Measurements from ENCODE around the gene PAK5.

The PAK5 gene

DNA sequence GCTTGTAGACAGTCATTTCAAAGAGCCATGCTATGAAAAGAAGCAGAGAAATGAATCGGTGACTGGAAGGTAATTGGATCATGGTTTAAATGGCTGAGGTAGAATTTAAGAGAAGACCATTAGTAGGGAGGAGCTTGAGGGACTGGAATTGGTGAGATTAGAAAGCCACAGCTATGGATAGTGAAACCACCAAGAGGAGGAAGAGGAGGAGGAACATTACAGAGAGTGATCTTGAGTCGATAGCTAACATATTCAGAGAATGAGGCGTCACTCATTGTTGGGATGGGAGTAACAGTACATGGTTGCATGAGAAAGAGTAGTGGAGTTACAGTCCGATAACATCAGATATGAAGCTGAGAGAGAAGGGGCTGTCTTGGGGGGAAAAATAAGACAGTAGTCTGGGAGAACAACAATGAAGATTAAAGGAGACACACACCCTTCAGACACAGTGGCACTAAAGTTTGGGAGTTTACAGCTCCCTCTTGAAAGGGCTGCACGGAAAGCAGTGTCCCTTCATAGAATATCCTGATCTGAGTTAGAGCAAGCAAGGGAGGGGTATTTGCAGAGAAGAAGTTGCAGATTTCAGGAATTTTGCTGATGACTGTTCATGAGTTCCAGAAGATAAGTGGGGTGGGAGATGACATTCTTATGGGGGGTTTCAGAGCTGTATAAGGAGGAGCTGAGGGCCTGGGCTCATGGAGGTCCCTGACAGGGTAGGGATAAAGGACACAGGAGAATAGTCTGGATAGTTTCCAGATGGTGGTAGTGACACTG lies 339.6 kb downstream of the PAK5 start:
- Histone ChIP-seq H3K36me3 (ENCODE audit: control insufficient read depth, insufficient read depth, low read length) (no peaks in the 10 kb centered on the region), H3K27ac (ENCODE audit: low read depth, low read length) (no peak overlapping the region), H3K4me1 (ENCODE audit: control insufficient read depth, insufficient read depth, low read length) (no peaks in the 10 kb centered on the region), H3K9ac (ENCODE audit: low read depth, low read length) (no peak overlapping the region), H3K9me3 (ENCODE audit: control insufficient read depth, insufficient read depth, low read length) (no peaks in the 10 kb centered on the region), H3K4me3 (ENCODE audit: low read depth, low read length) (no peak overlapping the region), H3K27me3 (ENCODE audit: control insufficient read depth, insufficient read depth, low read length) (peaks cover 18% of the 10 kb centered on the region)

DNA sequence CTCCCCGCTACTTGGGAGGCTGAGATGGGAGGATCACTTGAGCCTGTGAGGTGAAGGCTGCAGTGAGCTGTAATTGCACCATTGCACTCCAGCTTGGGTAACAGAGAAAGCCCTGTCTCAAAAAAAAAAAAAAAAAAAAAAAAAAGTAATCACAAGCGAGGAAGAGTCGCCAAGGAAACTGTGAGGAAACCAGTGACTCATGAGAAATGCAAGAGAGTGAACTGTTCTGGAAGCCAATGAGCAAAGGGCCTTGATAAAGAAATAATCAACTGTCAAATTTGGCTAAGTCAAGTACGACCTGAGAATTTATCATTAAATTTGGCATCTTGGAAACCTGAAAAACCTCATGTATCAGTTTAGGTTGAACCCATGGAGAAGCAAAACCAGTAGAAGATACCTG lies 340.6 kb downstream of the PAK5 start:
- H3K4me3 ChIP-seq (ENCODE audit: low read depth, low read length): no peak overlapping the region
- H3K4me1 ChIP-seq (ENCODE audit: control insufficient read depth, insufficient read depth, low read length): no peaks in the 10 kb centered on the region
- H3K27ac ChIP-seq (ENCODE audit: low read depth, low read length): no peak overlapping the region
- H3K27me3 ChIP-seq (ENCODE audit: control insufficient read depth, insufficient read depth, low read length): peaks cover 9% of the 10 kb centered on the region
- H3K9me3 ChIP-seq (ENCODE audit: control insufficient read depth, insufficient read depth, low read length): no peaks in the 10 kb centered on the region
- no peak overlapping the region for H3K9ac ChIP-seq (ENCODE audit: low read depth, low read length)
- H3K36me3 ChIP-seq (ENCODE audit: control insufficient read depth, insufficient read depth, low read length): no peaks in the 10 kb centered on the region

DNA sequence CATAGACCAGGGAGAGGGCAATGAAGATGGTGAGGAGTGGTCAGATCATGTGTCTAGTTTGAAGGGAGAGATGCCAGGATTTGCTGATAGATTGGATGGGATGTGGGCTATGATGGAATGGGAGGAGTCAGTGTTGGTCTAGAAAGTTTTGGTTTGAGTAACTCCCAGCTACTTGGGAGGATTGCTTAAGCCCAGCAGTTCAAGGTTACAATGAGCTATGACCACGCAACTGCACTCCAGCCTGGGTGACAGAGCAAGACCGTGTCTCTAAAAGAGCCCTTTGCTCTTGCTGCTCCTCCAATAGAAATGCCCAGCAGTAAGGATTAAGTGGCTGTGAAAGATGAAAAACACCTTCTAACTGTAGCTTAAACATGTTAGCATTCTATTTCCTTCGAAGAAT lies 342.7 kb downstream of the PAK5 start:
- no peak overlapping the region for H3K4me3 ChIP-seq (ENCODE audit: low read depth, low read length)
- no peaks in the 10 kb centered on the region for H3K36me3 ChIP-seq (ENCODE audit: control insufficient read depth, insufficient read depth, low read length)
- H3K4me1 ChIP-seq (ENCODE audit: control insufficient read depth, insufficient read depth, low read length): no peaks in the 10 kb centered on the region
- H3K9me3 ChIP-seq (ENCODE audit: control insufficient read depth, insufficient read depth, low read length): no peaks in the 10 kb centered on the region
- peaks cover 3% of the 10 kb centered on the region for H3K27me3 ChIP-seq (ENCODE audit: control insufficient read depth, insufficient read depth, low read length)
- H3K27ac ChIP-seq (ENCODE audit: low read depth, low read length): no peak overlapping the region
- H3K9ac ChIP-seq (ENCODE audit: low read depth, low read length): no peak overlapping the region

DNA sequence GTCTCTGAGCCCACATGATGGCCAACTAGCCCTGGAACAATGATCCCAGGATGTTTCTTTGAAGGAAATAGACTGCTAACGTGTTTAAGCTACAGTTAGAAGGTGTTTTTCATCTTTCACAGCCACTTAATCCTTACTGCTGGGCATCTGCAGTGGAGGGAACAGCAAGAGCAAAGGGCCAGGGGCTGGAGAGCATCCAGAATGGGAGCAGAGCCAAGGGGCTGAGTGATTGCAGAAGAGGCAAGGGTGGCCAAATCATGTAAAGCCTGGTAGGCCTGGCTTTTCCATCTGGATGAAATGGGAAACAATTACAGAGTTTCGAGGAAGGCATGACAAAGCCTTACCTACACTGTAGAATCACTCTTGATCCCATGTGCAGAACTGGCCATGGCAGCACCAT lies 343.2 kb downstream of the PAK5 start:
- no peaks in the 10 kb centered on the region for H3K4me1 ChIP-seq (ENCODE audit: control insufficient read depth, insufficient read depth, low read length)
- H3K36me3 ChIP-seq (ENCODE audit: control insufficient read depth, insufficient read depth, low read length): no peaks in the 10 kb centered on the region
- H3K9ac ChIP-seq (ENCODE audit: low read depth, low read length): no peak overlapping the region
- H3K27me3 ChIP-seq (ENCODE audit: control insufficient read depth, insufficient read depth, low read length): no peaks in the 10 kb centered on the region; the same call in 1 of the 2 replicates
- no peak overlapping the region for H3K27ac ChIP-seq (ENCODE audit: low read depth, low read length)
- H3K4me3 ChIP-seq (ENCODE audit: low read depth, low read length): no peak overlapping the region
- no peaks in the 10 kb centered on the region for H3K9me3 ChIP-seq (ENCODE audit: control insufficient read depth, insufficient read depth, low read length)

- no peak overlapping the region for H3K4me3 ChIP-seq (ENCODE audit: low read depth, low read length)
- no peaks in the 10 kb centered on the region; the same call in 1 of the 2 replicates for H3K27me3 ChIP-seq (ENCODE audit: control insufficient read depth, insufficient read depth, low read length)
- no peak overlapping the region for H3K27ac ChIP-seq (ENCODE audit: low read depth, low read length)
- H3K9ac ChIP-seq (ENCODE audit: low read depth, low read length): no peak overlapping the region
- H3K36me3 ChIP-seq (ENCODE audit: control insufficient read depth, insufficient read depth, low read length): no peaks in the 10 kb centered on the region
- no peaks in the 10 kb centered on the region for H3K9me3 ChIP-seq (ENCODE audit: control insufficient read depth, insufficient read depth, low read length)
- H3K4me1 ChIP-seq (ENCODE audit: control insufficient read depth, insufficient read depth, low read length): no peaks in the 10 kb centered on the region
Measured at GRCh38 chr20:9493803-9494202, 345.1 kb downstream of the PAK5 start.

DNA sequence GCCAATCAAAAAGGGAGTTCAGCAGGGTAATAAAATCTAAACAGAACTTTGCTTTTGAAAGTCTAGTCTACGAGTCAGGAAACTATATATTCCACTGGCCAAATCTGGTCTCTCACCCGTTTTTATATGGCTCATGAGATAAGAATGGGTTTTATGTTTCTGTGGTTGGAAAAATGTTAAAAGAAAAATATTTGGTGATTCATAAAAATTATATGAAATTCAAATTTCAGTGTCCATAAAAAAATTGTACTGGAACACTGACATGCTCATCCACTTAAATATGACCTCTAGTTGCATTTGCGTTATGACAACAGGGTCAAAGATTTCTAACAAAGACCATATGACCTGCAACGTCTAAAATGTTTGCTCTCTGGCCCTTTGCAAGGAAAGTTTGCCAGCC lies 346.8 kb downstream of the PAK5 start:
- Histone ChIP-seq H3K9me3 (ENCODE audit: control insufficient read depth, insufficient read depth, low read length) (no peaks in the 10 kb centered on the region), H3K4me3 (ENCODE audit: low read depth, low read length) (no peak overlapping the region), H3K36me3 (ENCODE audit: control insufficient read depth, insufficient read depth, low read length) (no peaks in the 10 kb centered on the region), H3K9ac (ENCODE audit: low read depth, low read length) (no peak overlapping the region), H3K27ac (ENCODE audit: low read depth, low read length) (no peak overlapping the region), H3K27me3 (ENCODE audit: control insufficient read depth, insufficient read depth, low read length) (no peaks in the 10 kb centered on the region), H3K4me1 (ENCODE audit: control insufficient read depth, insufficient read depth, low read length) (no peaks in the 10 kb centered on the region)

DNA sequence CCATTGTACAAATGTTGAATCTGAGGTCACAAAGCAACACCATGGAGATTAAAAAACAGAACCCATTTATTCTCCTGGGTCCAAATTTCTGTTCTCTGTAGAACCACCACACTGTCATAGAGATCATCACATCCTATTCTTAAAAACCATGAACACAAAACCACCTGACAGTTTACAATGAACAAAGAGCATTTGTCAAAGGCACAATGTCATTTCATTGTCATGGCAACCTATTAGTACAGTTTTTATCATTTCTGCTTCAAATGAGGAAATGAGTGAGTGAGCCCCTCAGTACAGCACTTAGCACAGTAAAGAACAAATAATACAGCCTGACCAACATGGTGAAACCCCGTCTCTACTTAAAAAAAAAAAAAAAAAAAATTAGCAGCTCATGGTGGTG lies 347.6 kb downstream of the PAK5 start:
- no peak overlapping the region for H3K27ac ChIP-seq (ENCODE audit: low read depth, low read length)
- H3K9me3 ChIP-seq (ENCODE audit: control insufficient read depth, insufficient read depth, low read length): no peaks in the 10 kb centered on the region
- H3K4me1 ChIP-seq (ENCODE audit: control insufficient read depth, insufficient read depth, low read length): no peaks in the 10 kb centered on the region
- H3K9ac ChIP-seq (ENCODE audit: low read depth, low read length): no peak overlapping the region
- no peak overlapping the region for H3K4me3 ChIP-seq (ENCODE audit: low read depth, low read length)
- no peaks in the 10 kb centered on the region for H3K36me3 ChIP-seq (ENCODE audit: control insufficient read depth, insufficient read depth, low read length)
- no peaks in the 10 kb centered on the region for H3K27me3 ChIP-seq (ENCODE audit: control insufficient read depth, insufficient read depth, low read length)

GRCh38 chr20:9490631-9491030 lies 348.2 kb downstream of the PAK5 start:
- Histone ChIP-seq H3K36me3 (ENCODE audit: control insufficient read depth, insufficient read depth, low read length) (no peaks in the 10 kb centered on the region), H3K4me1 (ENCODE audit: control insufficient read depth, insufficient read depth, low read length) (no peaks in the 10 kb centered on the region), H3K9ac (ENCODE audit: low read depth, low read length) (no peak overlapping the region), H3K27me3 (ENCODE audit: control insufficient read depth, insufficient read depth, low read length) (no peaks in the 10 kb centered on the region), H3K9me3 (ENCODE audit: control insufficient read depth, insufficient read depth, low read length) (no peaks in the 10 kb centered on the region), H3K27ac (ENCODE audit: low read depth, low read length) (no peak overlapping the region), H3K4me3 (ENCODE audit: low read depth, low read length) (no peak overlapping the region)

GRCh38 chr20:9490161-9490560 lies 348.7 kb downstream of the PAK5 start:
- no peak overlapping the region for H3K4me3 ChIP-seq (ENCODE audit: low read depth, low read length)
- no peak overlapping the region for H3K27ac ChIP-seq (ENCODE audit: low read depth, low read length)
- no peak overlapping the region for H3K9ac ChIP-seq (ENCODE audit: low read depth, low read length)
- no peaks in the 10 kb centered on the region for H3K9me3 ChIP-seq (ENCODE audit: control insufficient read depth, insufficient read depth, low read length)
- no peaks in the 10 kb centered on the region for H3K27me3 ChIP-seq (ENCODE audit: control insufficient read depth, insufficient read depth, low read length)
- no peaks in the 10 kb centered on the region for H3K4me1 ChIP-seq (ENCODE audit: control insufficient read depth, insufficient read depth, low read length)
- no peaks in the 10 kb centered on the region for H3K36me3 ChIP-seq (ENCODE audit: control insufficient read depth, insufficient read depth, low read length)

DNA sequence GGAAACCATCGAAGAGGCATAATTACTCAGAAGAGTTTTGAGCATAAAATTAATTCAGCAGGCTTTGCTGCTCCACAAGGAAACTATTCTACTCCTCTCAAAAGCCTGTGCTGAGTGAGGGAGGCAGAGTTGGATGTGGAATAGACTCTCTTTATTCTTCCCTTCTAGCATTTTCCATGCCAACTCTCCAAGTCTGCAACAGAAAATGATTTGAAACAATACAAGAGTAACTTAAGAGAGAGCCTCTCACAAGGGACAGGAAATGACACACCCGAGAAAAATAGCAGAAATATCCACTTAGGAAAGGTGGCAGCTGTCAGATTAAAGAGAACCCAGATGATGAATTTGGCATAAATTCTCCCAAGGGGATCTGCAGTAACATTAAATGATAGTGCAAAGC lies 350.8 kb downstream of the PAK5 start:
- Histone ChIP-seq H3K4me3 (ENCODE audit: low read depth, low read length) (no peak overlapping the region), H3K9me3 (ENCODE audit: control insufficient read depth, insufficient read depth, low read length) (no peaks in the 10 kb centered on the region), H3K27me3 (ENCODE audit: control insufficient read depth, insufficient read depth, low read length) (no peaks in the 10 kb centered on the region), H3K36me3 (ENCODE audit: control insufficient read depth, insufficient read depth, low read length) (no peaks in the 10 kb centered on the region), H3K4me1 (ENCODE audit: control insufficient read depth, insufficient read depth, low read length) (no peaks in the 10 kb centered on the region), H3K27ac (ENCODE audit: low read depth, low read length) (no peak overlapping the region), H3K9ac (ENCODE audit: low read depth, low read length) (no peak overlapping the region)
